ENCODE results near the gene FHIT.

FHIT gene

GRCh38 chr3:60788185-60788584 lies 463.1 kb downstream of the FHIT start:
- no peak overlapping the region for H3K4me3 ChIP-seq (ENCODE audit: low read depth, low read length)
- no peak for DNase-seq (ENCODE audit: low read depth)
- TF ChIP-seq CTCF (conservative IDR thresholded peaks at IDR 0.05; ENCODE audit: low read depth, low read length) = no peak

- DNase-seq (ENCODE audit: low read depth) = no peak
- no peak overlapping the region for H3K4me3 ChIP-seq (ENCODE audit: low read depth, low read length)
- no peak for TF ChIP-seq CTCF (conservative IDR thresholded peaks at IDR 0.05; ENCODE audit: low read depth, low read length)
Observed at GRCh38 chr3:60781935-60782334, 469.3 kb downstream of the FHIT start.

- H3K4me3 ChIP-seq (ENCODE audit: low read depth, low read length) = no peak overlapping the region
- no peak for DNase-seq (ENCODE audit: low read depth)
- TF ChIP-seq CTCF (conservative IDR thresholded peaks at IDR 0.05; ENCODE audit: low read depth, low read length) = no peak
Observed at GRCh38 chr3:60779637-60780036, 471.6 kb downstream of the FHIT start.

GRCh38 chr3:60775985-60776384 lies 475.3 kb downstream of the FHIT start:
- TF ChIP-seq CTCF (conservative IDR thresholded peaks at IDR 0.05; ENCODE audit: low read depth, low read length) = no peak
- no peak for DNase-seq (ENCODE audit: low read depth)

GRCh38 chr3:60774617-60775016 lies 476.6 kb downstream of the FHIT start:
- no peak overlapping the region for H3K4me3 ChIP-seq (ENCODE audit: low read depth, low read length)
- no peak for DNase-seq (ENCODE audit: low read depth)
- TF ChIP-seq CTCF (conservative IDR thresholded peaks at IDR 0.05; ENCODE audit: low read depth, low read length) = no peak

More at GRCh38 chr3:60775985-60776384, 475.3 kb downstream of the FHIT start:
- H3K4me3 ChIP-seq (ENCODE audit: low read depth, low read length) = no peak overlapping the region

GRCh38 chr3:60772584-60772983 lies 478.7 kb downstream of the FHIT start:
- no peak for DNase-seq (ENCODE audit: low read depth)
- no peak overlapping the region for H3K4me3 ChIP-seq (ENCODE audit: low read depth, low read length)
- no peak for TF ChIP-seq CTCF (conservative IDR thresholded peaks at IDR 0.05; ENCODE audit: low read depth, low read length)

GRCh38 chr3:60771766-60772165 lies 479.5 kb downstream of the FHIT start:
- no peak overlapping the region for H3K4me3 ChIP-seq (ENCODE audit: low read depth, low read length)
- DNase-seq (ENCODE audit: low read depth) = no peak
- TF ChIP-seq CTCF (conservative IDR thresholded peaks at IDR 0.05; ENCODE audit: low read depth, low read length) = no peak
